ENCODE results near the gene FOXP1. TPM values are rescaled to one million over a fixed set of nuclear protein-coding genes. Genes with fewer than 3 reads are reported as not detected.

FOXP1 gene
- total RNA-seq, 1 experiment from 2014 or later: 2.9 TPM

DNA sequence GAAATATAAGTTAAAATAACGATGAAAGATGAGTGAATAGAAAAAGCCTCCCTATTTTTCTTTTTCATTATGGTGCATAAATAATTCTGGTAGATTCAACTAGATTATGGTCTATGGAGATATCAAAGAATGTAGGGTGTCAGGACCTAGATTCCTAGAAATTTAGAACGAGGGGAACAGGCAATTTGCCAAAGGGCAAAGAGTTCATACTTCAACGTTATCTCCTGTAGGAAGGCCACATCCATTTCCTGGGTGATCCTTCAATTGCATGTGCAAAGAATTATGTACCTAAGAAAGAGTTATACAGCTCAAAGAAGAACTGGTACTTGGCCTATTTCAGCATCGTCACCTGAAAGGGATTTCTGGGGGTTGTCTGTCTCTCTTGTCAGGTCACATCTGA lies 351.8 kb downstream of the FOXP1 start:
- no peaks in the 10 kb centered on the region for H3K9me3 ChIP-seq (ENCODE audit: control insufficient read depth, insufficient read depth, low read depth, low read length)
- no peaks in the 10 kb centered on the region for H3K36me3 ChIP-seq (ENCODE audit: control insufficient read depth, insufficient read depth, low read length)
- TF ChIP-seq POLR2AphosphoS5 (IDR thresholded peaks at IDR 0.05; ENCODE audit: low read depth, low read length): no peak
- TF ChIP-seq, protein P1, sequence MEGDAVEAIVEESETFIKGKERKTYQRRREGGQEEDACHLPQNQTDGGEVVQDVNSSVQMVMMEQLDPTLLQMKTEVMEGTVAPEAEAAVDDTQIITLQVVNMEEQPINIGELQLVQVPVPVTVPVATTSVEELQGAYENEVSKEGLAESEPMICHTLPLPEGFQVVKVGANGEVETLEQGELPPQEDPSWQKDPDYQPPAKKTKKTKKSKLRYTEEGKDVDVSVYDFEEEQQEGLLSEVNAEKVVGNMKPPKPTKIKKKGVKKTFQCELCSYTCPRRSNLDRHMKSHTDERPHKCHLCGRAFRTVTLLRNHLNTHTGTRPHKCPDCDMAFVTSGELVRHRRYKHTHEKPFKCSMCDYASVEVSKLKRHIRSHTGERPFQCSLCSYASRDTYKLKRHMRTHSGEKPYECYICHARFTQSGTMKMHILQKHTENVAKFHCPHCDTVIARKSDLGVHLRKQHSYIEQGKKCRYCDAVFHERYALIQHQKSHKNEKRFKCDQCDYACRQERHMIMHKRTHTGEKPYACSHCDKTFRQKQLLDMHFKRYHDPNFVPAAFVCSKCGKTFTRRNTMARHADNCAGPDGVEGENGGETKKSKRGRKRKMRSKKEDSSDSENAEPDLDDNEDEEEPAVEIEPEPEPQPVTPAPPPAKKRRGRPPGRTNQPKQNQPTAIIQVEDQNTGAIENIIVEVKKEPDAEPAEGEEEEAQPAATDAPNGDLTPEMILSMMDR (IDR thresholded peaks at IDR 0.05): no peak
- TF ChIP-seq SIN3A (IDR thresholded peaks at IDR 0.05; ENCODE audit: borderline replicate concordance, insufficient read depth, low read depth, low read length): no peak
- POLR2A ChIA-PET: no interaction called here
- ATAC-seq (no peak), DNase-seq (ENCODE audit: low read depth, low spot score) (no peak)
- no peaks in the 10 kb centered on the region for H3K4me1 ChIP-seq (ENCODE audit: control insufficient read depth, insufficient read depth, low read length)
- in situ Hi-C loops (cut with HindIII; ENCODE audit: low pct_unique_long_range_greater_than_20kb, low sequenced_read_pairs): no loop called here
- no peak overlapping the region for H3K27ac ChIP-seq (ENCODE audit: low read length)
- BruUV-seq (replicated peaks): no TSS peak
- intact Hi-C loops (cut with micrococcal nuclease; ENCODE audit: unreplicated experiment): no loop called here
- H3K4me3 ChIP-seq (ENCODE audit: low read depth in 2 of 2, low read length in 2 of 2): no peak overlapping the region
- CTCF ChIA-PET: no interaction called here
- no peaks in the 10 kb centered on the region; the same call in 1 of the 2 replicates for H3K27me3 ChIP-seq (ENCODE audit: control insufficient read depth, insufficient read depth, low read length)

DNA sequence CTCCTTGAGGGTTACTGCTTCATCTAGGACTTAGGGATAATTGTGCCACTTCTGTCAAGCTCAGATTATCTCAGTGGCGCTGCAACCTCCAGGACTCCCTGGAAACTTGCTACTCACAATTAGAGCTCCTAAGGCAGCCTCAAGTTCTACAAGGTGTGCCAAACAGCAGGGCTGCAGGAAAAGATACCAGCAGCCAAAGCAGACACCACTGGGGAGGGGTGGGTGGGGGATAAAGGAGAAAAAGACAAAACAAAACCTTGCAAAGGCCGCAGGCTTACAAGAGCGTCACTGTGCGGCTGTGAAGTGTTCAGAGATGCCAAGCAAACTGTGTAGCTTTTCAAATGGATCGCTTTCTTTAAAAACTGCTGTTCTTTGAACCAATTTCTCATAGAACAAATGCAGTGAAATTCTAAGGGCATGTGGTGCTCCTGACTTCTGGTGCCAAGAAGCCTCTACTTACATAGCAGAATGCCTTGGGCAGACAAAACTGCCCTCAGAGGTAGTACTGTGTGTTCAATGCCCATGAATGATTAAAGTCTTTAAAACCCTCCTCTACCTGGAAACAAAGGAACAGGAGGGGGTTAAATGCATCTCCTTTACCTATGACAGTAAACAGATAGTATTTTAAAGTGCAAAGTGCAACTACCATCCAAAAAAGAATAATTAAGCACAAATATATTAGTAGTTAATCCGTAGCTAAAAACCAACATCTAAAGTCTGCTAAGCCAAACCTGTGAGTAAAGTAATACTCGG lies 353.4 kb downstream of the FOXP1 start:
- Histone ChIP-seq H3K9me3 (ENCODE audit: control insufficient read depth, insufficient read depth, low read depth, low read length) (no peaks in the 10 kb centered on the region), H3K27me3 (ENCODE audit: control insufficient read depth, insufficient read depth, low read length) (no peaks in the 10 kb centered on the region; the same call in 1 of the 2 replicates), H3K27ac (ENCODE audit: low read length) (no peak overlapping the region), H3K4me3 (ENCODE audit: low read depth in 2 of 2, low read length in 2 of 2) (no peak overlapping the region), H3K4me1 (ENCODE audit: control insufficient read depth, insufficient read depth, low read length) (no peaks in the 10 kb centered on the region), H3K36me3 (ENCODE audit: control insufficient read depth, insufficient read depth, low read length) (no peaks in the 10 kb centered on the region)
- in situ Hi-C loops (cut with HindIII; ENCODE audit: low pct_unique_long_range_greater_than_20kb, low sequenced_read_pairs) (no loop called here), intact Hi-C loops (cut with micrococcal nuclease; ENCODE audit: unreplicated experiment) (no loop called here)
- ChIA-PET CTCF (no interaction called here), POLR2A (no interaction called here)
- DNase-seq (ENCODE audit: low read depth, low spot score) (no peak), ATAC-seq (no peak)
- BruUV-seq (replicated peaks): no TSS peak
- TF ChIP-seq, protein P1 (IDR thresholded peaks at IDR 0.05): no peak
- TF ChIP-seq POLR2AphosphoS5 (IDR thresholded peaks at IDR 0.05; ENCODE audit: low read depth, low read length) (no peak), TCF7L2 (IDR thresholded peaks at IDR 0.05; ENCODE audit: low read depth, low read length) (no peak), SIN3A (IDR thresholded peaks at IDR 0.05; ENCODE audit: borderline replicate concordance, insufficient read depth, low read depth, low read length) (no peak)
- TF ChIP-seq, protein P2, sequence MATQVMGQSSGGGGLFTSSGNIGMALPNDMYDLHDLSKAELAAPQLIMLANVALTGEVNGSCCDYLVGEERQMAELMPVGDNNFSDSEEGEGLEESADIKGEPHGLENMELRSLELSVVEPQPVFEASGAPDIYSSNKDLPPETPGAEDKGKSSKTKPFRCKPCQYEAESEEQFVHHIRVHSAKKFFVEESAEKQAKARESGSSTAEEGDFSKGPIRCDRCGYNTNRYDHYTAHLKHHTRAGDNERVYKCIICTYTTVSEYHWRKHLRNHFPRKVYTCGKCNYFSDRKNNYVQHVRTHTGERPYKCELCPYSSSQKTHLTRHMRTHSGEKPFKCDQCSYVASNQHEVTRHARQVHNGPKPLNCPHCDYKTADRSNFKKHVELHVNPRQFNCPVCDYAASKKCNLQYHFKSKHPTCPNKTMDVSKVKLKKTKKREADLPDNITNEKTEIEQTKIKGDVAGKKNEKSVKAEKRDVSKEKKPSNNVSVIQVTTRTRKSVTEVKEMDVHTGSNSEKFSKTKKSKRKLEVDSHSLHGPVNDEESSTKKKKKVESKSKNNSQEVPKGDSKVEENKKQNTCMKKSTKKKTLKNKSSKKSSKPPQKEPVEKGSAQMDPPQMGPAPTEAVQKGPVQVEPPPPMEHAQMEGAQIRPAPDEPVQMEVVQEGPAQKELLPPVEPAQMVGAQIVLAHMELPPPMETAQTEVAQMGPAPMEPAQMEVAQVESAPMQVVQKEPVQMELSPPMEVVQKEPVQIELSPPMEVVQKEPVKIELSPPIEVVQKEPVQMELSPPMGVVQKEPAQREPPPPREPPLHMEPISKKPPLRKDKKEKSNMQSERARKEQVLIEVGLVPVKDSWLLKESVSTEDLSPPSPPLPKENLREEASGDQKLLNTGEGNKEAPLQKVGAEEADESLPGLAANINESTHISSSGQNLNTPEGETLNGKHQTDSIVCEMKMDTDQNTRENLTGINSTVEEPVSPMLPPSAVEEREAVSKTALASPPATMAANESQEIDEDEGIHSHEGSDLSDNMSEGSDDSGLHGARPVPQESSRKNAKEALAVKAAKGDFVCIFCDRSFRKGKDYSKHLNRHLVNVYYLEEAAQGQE (IDR thresholded peaks at IDR 0.05; ENCODE audit: insufficient read depth in 1 of 2, low read depth in 2 of 2, low read length in 1 of 2): no peak

Data from Panc1 (cell line).